ENCODE data around the gene STOM. TPM values are rescaled to one million over a fixed set of nuclear protein-coding genes. Genes with fewer than 3 reads are reported as not detected.

STOM gene
- total and polyA plus RNA-seq, 2 of the 8 experiments (the other 6 are each of a cell fraction or from before 2014, with no cell fraction given) = 25.2 to 60.4 TPM

DNA sequence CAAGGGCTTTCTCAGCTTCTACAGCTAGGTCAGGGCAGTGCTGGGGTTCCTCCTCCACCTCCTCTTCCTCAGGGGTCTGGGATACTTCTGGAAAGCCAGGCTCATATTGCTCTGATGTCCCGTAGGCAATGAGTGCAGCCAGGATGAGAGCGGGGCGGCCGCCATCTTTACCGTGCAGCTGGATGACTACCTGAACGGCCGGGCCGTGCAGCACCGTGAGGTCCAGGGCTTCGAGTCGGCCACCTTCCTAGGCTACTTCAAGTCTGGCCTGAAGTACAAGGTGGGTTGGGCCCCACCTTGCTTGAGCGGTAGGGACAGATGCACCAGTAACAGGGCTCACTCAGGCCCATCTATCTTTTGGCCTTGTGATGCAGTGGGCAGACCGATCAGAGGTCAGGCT lies 67.3 kb downstream of the STOM start:
- no peak overlapping the region for H3K27ac ChIP-seq (ENCODE audit: low read depth, low read length)
- H3K4me1 ChIP-seq (replicated peaks in 1 of 4; ENCODE audit: control insufficient read depth in 3 of 4, insufficient read depth in 4 of 4, low read length in 3 of 4) = peaks cover 6 to 24% (median 15%) of the 10 kb centered on the region in 4 experiments
- no peak overlapping the region for H2BK120ac ChIP-seq (replicated peaks; ENCODE audit: low read depth, low read length)
- H3K4me2 ChIP-seq (ENCODE audit: insufficient read depth in 1 of 2, low read depth in 2 of 2, low read length in 2 of 2) = no peak overlapping the region
- no peak overlapping the region for H3K4ac ChIP-seq (replicated peaks; ENCODE audit: insufficient read length, low read depth, low read length)
- H3K79me2 ChIP-seq (ENCODE audit: control insufficient read depth in 1 of 2, insufficient read depth in 2 of 2, low read length in 2 of 2) = no peaks in the 10 kb centered on the region
- H3K18ac ChIP-seq (ENCODE audit: extremely low read depth, low read length) = no peak overlapping the region
- no peaks in the 10 kb centered on the region; a peak in 2 of 8 replicates for H3K36me3 ChIP-seq (ENCODE audit: control insufficient read depth in 2 of 4, insufficient read depth in 4 of 4, low read length in 3 of 4)
- H4K91ac ChIP-seq (replicated peaks; ENCODE audit: insufficient read length, low read length) = no peak overlapping the region
- H2BK20ac ChIP-seq (ENCODE audit: low read length) = no peak overlapping the region
- no peak overlapping the region for H2BK12ac ChIP-seq (ENCODE audit: low read depth, low read length)
- CTCF ChIA-PET (ENCODE audit: partially characterized antibody) = interaction anchor here (1.4 to 3.7 kb wide), 3 partner anchors 17 to 89 kb away, joined by 7 to 22 read pairs (median 11); no protein-coding TSS in a partner anchor
- H2BK5ac ChIP-seq (ENCODE audit: low read depth, low read length) = no peak overlapping the region
- POLR2A ChIA-PET (ENCODE audit: partially characterized antibody) = no interaction called here
- H3K14ac ChIP-seq (ENCODE audit: insufficient read length) = no peak overlapping the region
- peaks cover 3 to 7% of the 10 kb centered on the region in 2 experiments for H4K20me1 ChIP-seq (replicated peaks in 1 of 2; ENCODE audit: control insufficient read depth in 1 of 2, insufficient read depth in 2 of 2, low read length in 2 of 2)
- no peak for TF ChIP-seq EP300 (IDR thresholded peaks at IDR 0.05; ENCODE audit: borderline replicate concordance in 1 of 2, low read depth in 2 of 2, low read length in 2 of 2)
- TF ChIP-seq GTF2F1 (IDR thresholded peaks at IDR 0.05; ENCODE audit: borderline replicate concordance, low read depth, low read length) = no peak
- TF ChIP-seq, protein P1, sequence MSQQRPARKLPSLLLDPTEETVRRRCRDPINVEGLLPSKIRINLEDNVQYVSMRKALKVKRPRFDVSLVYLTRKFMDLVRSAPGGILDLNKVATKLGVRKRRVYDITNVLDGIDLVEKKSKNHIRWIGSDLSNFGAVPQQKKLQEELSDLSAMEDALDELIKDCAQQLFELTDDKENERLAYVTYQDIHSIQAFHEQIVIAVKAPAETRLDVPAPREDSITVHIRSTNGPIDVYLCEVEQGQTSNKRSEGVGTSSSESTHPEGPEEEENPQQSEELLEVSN (IDR thresholded peaks at IDR 0.05) = no peak
- TF ChIP-seq SIN3A (conservative IDR thresholded peaks at IDR 0.05 in 1 of 2, IDR thresholded peaks at IDR 0.05 in 1 of 2; ENCODE audit: low read depth in 1 of 2, low read length in 2 of 2) = no peak
- TF ChIP-seq SRF (IDR thresholded peaks at IDR 0.05; ENCODE audit: low read depth, low read length) = no peak
- TF ChIP-seq JUN (IDR thresholded peaks at IDR 0.05; ENCODE audit: low read depth, low read length) = no peak
- TF ChIP-seq TAF1 (IDR thresholded peaks at IDR 0.05; ENCODE audit: low read depth, low read length) = no peak
- no peak for TF ChIP-seq GABPA (IDR thresholded peaks at IDR 0.05; ENCODE audit: borderline replicate concordance, insufficient read depth, low read length)
- TF ChIP-seq MAFK (IDR thresholded peaks at IDR 0.05; ENCODE audit: low read depth, low read length) = no peak
- no peak for TF ChIP-seq BRCA1 (IDR thresholded peaks at IDR 0.05; ENCODE audit: low read depth, low read length)
- H3K27me3 ChIP-seq (replicated peaks in 1 of 4; ENCODE audit: control insufficient read depth in 3 of 4, extremely low read depth in 1 of 4, insufficient read depth in 3 of 4, low read length in 3 of 4) = peaks cover 5 to 20% (median 14%) of the 10 kb centered on the region in 4 experiments
- H3K56ac ChIP-seq (replicated peaks; ENCODE audit: insufficient read length, low read depth, low read length) = no peak overlapping the region
- no peaks in the 10 kb centered on the region for H3K79me1 ChIP-seq (ENCODE audit: low read depth, low read length)
- DNase-seq (ENCODE audit: low read depth in 1 of 2, low spot score in 2 of 2) = no peak
- WGBS, 2 experiments (ENCODE audit: extremely low coverage in 1 of 2, insufficient coverage in 1 of 2, insufficient read length in 1 of 2, insufficient replicate concordance in 2 of 2, low coverage in 1 of 2, low lambda C conversion rate in 2 of 2, missing lambda C conversion rate in 1 of 2) = 92% methylated on average over 13 of the region's 13 CpGs; no CpG with 5 or more reads in 1 of the 2 experiments
- H2BK15ac ChIP-seq (ENCODE audit: low read length) = no peak overlapping the region
- H3K23ac ChIP-seq (ENCODE audit: insufficient read length) = no peak overlapping the region
- FAIRE-seq = no peak
- H3K9ac ChIP-seq (replicated peaks in 1 of 4; ENCODE audit: extremely low read depth in 1 of 4, low read depth in 3 of 4, low read length in 3 of 4) = no peak overlapping the region
- H3K9me3 ChIP-seq (ENCODE audit: insufficient read depth in 2 of 2, low read depth in 1 of 2, low read length in 1 of 2) = no peaks in the 10 kb centered on the region
- no peak overlapping the region for H4K8ac ChIP-seq (ENCODE audit: extremely low read depth, insufficient read depth, low read length)
- H3K23me2 ChIP-seq (ENCODE audit: low read depth, low read length) = peaks cover 9% of the 10 kb centered on the region; the same call in 1 of the 2 replicates
- H3K4me3 ChIP-seq (ENCODE audit: extremely low read depth in 1 of 4, insufficient read depth in 2 of 4, low read depth in 3 of 4, low read length in 4 of 4) = no peak overlapping the region
- no peak overlapping the region for H2AFZ ChIP-seq (ENCODE audit: low read length)
- peak overlapping the region; percentile 39; the same call in 1 of the 2 replicates for H2AK5ac ChIP-seq (ENCODE audit: low read depth, low read length)
- H4K5ac ChIP-seq (ENCODE audit: insufficient read length, low read depth, low read length) = no peak overlapping the region
